Activated CD4-positive, alpha-beta T cell treated with anti-CD3 and anti-CD28 coated beads, Interleukin-2, Interleukin-6, amounts not matched to agents 100 ng/mL and 50 ng/mL, durations not matched to agents 16 hours and 8 hours (primary cell): ENCODE measurements around the gene ATP8B4.
"Not testable (repeated sequence)": the region's sequence is repeated elsewhere in the genome, so short reads cannot be mapped to it uniquely, and the experiment has no call there.

Source experiments
- DNase-seq: peaks from one replicate; pipeline ENCODE4 v3.0.0-alpha.2; 2020

Gene ATP8B4, protein sequence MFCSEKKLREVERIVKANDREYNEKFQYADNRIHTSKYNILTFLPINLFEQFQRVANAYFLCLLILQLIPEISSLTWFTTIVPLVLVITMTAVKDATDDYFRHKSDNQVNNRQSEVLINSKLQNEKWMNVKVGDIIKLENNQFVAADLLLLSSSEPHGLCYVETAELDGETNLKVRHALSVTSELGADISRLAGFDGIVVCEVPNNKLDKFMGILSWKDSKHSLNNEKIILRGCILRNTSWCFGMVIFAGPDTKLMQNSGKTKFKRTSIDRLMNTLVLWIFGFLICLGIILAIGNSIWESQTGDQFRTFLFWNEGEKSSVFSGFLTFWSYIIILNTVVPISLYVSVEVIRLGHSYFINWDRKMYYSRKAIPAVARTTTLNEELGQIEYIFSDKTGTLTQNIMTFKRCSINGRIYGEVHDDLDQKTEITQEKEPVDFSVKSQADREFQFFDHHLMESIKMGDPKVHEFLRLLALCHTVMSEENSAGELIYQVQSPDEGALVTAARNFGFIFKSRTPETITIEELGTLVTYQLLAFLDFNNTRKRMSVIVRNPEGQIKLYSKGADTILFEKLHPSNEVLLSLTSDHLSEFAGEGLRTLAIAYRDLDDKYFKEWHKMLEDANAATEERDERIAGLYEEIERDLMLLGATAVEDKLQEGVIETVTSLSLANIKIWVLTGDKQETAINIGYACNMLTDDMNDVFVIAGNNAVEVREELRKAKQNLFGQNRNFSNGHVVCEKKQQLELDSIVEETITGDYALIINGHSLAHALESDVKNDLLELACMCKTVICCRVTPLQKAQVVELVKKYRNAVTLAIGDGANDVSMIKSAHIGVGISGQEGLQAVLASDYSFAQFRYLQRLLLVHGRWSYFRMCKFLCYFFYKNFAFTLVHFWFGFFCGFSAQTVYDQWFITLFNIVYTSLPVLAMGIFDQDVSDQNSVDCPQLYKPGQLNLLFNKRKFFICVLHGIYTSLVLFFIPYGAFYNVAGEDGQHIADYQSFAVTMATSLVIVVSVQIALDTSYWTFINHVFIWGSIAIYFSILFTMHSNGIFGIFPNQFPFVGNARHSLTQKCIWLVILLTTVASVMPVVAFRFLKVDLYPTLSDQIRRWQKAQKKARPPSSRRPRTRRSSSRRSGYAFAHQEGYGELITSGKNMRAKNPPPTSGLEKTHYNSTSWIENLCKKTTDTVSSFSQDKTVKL

DNA sequence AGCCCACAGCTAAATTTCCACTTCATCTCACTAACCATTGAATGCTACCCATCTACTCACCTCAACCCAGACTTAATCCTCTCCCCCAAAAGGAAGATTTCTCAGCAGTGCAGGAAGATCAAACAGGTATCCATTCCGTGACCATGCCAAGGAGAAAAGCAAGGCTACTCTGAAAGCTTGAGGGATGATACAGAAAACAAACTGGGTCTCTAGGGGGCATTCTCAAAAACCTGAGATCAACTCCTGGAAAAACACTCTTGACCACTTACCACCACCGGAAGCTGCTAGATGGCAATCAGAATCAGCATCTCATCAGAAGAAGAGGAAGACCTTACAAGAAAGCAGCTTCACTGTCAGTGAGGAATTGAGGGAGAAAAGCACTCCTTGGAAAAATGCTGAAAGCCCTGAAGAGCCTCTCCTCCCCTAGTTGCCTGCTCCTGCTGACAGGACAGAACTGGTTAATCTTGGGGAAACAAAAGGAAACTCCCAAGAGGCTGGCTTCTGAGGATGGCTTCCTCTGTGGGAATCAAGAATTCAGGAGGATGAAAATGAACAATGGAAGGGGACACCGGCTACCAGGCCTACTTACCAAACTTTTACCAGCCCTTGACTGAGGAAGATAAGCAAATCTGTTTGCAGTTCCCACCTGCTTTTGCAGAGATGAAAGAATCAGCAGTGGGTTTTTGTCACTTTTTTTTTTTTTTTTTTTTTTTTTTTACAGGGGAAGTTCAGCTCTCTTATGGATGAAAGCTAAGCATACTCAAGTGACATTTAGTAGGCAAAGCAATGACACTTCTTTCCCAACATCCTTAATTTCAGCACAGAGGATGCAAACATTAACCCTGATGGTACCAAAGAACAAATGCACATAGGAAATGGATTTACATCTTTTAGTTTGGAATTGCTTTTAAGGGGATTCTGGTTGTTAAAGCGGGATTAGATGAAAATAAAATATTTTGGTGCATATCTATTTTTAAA is at the start of gene ATP8B4:
TSS of gene ATP8B4 (minus strand) at position 171 of the 978 bp plus-strand sequence. CDS start 12,267 bp downstream, outside the sequence.
- DNase-seq: peak; percentile 64

DNA sequence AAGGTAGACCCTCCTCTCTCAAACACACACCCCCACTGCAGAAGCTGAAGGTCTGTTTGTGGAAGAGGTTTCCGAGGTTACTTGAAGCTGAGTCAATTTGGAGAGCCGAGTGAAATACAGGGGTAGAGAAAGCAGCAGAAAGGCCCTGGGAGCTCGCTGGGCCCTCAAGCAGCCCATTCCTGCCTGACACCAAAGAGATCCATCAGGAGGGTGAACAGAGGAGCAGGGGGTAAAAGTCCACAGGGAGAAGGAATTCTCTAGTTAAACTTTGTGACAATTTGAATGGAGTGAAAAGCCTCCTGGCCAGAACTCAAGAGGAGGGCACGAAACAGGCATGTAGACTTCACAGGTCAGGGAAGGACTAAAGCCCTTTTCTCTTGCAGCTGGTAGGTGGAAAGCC is 49.3 kb upstream of the ATP8B4 start:
- DNase-seq: no peak

DNA sequence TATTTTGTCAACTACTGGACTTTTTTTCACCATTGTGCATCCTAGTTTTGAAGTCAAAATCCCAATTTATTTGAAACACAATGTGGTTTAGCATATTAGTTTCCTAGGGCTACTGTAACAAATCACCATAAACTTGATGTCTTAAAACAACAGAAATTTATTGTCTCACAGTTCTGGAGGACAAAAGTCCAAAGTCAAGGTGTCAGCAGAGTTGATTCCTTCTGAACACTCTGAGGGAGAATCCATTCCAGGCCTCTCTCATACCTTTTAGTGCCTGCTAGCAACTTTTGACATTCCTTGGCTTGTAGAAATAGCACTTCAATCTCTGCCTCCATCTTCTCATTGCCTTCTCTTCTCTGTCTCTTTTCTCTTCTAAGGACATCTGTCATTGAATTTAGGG is 48.1 kb upstream of the ATP8B4 start:
- no peak for DNase-seq

DNA sequence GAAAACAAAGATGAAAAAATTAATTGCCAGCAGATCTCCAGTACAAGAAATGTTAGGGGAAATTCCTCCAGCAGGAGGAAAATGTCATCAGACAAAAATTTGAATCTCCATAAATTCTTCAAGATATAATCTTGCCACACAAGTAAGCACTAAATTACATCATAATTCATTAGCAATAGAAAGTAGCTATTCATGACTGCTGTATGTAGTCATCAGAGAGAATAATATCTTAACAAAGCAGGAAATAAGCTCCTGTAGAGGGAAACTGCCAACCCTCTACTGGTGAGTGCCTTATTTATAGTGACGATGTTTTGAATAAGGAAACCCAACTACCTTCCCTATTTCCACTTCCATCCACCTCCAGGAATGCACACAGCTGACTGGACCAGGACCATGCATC is 47.2 kb upstream of the ATP8B4 start:
- DNase-seq: no peak

DNA sequence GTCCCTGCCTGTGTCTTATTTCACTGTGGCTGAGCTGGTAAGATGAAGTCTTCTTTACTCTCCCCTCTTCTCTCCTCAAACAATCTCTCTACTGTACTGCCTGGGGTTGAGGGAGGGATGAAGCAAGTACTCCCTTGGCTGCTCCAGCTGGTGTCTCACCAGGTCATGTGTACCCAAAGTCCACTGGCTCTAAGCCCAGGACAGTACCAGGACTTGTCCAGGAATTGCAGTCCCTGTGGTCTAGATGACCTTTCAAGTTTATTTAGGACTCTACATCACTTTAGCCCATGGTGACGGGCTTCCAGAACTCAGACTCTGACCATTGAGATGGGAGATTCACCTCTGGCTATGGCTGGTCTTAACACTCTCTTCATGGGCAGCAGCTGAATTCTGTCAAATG is 45.4 kb upstream of the ATP8B4 start:
- DNase-seq: no peak

DNA sequence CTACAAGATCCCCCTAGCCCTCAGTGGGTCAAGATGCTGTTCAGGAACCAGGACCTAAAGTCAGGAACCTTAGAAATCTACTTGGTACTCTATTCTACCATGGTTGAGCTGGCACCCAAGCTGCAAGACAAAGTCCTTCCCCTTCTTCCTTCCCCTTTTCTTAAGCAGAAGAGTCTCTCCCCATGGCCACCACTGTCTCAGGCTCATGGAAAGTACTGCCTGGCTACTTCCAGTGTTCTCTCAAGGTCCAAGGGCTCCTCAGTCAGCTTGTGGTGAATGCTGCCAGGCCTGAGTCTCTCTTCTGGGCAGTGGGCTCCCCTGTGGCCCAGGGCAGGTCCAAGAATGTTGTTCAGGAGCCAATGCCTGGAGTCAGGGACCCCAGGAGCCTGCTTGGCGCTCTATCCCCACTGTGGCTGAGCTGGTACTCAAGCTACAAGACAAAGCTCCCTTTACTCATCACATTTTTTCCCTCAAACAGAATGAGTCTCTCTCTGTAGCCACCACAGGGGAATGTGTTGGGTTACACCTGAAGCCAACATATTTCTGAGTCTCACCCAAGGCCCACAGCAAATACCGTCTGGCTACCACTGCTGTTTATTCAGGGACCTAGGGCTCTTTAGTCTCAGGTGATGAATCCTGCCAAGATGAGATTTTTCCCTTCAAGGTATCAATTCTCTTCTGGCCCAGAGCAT is 44.8 kb upstream of the ATP8B4 start:
- DNase-seq: no peak

DNA sequence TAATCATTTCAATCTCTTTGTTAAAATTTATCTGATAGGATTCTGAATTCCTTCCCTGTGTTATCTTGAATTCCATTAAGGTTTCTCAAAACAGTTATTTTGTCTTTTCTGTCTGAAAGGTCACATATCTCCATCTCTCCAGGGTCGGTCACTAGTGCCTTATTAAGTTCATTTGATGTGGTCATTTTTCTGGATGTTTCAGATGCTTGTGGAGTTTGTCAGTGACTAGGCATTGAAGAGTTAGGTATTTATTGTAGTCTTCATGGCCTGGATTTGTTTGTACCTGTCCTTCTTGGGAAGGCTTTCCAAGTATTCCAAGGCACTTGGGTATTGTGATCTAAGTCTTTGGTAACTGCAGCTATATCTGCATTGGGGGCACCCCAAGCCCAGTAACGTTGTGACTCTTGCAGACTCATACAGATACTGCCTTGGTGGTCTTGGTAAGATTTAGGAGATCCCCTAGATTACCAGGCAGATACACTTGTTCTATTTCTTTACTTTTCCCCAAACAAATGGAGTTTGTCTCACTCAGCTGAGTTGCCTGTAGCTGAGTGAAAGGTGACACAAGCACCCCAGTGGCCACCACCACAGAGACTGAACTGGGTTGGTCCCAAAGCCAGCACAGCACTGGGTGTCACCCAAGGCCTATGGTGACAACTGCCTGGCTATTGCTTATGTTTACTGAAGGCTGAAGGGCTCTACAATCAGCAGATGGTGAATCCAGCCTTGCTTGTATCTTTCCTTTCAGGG is 44.1 kb upstream of the ATP8B4 start:
- no peak for DNase-seq

DNA sequence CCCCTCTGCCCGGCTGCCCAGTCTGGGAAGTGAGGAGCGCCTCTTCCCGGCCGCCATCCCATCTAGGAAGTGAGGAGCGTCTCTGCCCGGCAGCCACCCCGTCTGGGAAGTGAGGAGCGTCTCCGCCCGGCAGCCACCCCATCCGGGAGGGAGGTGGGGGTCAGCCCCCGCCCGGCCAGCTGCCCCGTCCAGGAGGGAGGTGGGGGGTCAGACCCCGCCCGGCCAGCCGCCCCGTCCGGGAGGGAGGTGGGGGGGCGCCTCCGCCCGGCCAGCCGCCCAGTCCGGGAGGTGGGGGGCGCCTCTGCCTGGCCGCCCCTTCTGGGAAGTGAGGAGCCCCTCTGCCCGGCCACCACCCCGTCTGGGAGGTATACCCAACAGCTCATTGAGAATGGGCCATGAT is 39.2 kb upstream of the ATP8B4 start:
- DNase-seq: not testable (repeated sequence)

DNA sequence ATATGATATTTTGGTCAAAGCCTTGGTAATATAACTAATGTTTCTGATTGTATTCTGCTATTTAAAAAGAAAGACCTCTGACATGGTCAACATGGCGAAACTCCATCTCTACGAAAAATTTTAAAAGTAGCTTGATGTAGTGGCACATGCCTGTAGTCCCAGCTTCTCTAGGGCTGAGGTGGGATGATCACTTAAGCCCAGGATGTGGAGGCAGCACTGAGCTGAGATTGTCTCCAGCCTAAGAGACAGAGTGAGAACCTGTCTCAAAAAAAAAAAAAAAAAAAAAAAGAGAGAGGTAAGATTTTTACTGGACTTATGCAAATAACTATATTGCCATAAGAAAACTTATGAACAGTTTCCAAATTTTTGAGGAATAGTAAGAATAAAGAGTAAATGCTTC is 32.4 kb upstream of the ATP8B4 start:
- no peak for DNase-seq

DNA sequence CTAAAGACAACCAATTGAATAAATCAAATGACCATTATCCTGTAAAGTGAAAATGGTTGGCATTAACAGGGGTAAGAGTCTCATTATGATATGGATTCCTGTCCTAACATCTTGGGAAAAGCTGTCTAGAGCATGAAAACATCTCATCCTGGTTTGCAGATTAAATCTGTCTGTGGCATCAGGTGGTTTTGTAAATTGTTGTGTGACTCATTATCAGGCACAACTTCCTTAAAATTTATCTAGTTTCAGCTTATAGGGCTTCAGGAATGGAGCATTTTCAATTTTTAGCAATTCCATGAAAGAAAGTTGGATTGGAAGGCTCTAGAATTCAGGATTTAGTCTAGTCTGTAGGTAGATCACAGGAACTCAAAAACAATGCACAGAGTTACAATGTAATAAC is 31.8 kb upstream of the ATP8B4 start:
- no peak for DNase-seq

DNA sequence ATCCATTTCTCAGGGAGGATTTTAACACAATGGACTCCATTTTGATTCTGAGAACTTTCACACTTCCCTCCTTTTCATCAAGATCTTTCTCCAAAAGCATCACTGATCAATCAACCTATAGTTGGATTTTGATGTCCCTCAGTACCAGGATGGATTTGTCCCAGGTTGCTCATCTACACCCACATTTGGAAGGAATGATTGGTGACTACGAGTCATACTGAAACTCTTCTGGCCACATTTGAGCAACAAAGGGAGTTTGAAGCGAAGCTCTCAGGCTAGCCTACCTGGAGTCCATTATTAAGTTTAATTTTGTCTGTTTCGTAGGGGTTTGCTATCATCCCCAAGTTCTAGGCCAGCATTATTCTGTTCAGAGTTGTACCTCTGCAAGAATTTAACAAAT is 31.3 kb upstream of the ATP8B4 start:
- peak; percentile 57 for DNase-seq

DNA sequence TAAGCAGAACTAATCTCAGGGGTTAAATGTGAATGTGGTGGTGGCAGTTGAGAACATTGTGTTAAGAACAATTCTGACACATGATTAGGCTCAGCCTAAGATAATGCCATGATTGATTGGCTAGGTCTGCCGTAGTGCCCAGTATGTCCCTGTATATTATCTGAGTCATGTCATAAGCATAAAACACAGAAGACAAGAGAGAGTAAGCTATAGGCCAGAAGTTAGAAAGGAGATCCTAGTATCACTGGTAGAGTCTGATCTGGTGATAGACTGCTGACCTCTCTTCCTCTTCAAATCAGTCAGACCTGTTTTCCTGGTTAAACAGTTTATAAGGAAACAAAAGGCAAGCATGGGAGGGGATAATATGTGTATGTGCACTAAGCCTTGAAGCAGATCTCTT is 30.1 kb upstream of the ATP8B4 start:
- no peak for DNase-seq

DNA sequence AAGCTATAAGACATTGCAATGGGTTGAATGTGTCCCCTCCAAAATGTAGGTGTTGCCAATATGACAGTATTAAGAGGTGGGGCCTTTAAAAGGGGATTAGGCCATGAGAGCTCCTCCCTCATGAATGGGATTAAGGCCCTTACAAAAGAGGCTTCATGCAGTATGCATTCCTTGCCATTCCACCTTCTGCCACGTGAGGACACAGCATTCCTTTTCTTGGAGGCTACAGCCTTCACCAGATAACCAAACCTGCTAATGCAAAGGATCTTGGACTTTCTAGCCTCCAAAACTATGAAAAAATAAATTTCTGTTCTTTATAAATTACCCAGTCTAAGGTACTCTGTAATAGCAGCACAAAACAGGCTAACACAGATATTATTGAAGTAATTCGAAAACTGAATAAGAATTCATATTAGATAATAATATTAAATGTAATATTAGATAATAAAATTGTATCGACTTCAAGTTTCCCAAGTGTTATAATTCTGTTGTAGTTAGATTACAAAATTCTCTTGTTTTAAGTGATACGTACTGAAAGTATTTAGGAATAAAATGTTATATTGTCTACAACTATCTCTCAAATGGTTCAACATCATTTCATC is 29.4 kb upstream of the ATP8B4 start:
- DNase-seq: no peak

DNA sequence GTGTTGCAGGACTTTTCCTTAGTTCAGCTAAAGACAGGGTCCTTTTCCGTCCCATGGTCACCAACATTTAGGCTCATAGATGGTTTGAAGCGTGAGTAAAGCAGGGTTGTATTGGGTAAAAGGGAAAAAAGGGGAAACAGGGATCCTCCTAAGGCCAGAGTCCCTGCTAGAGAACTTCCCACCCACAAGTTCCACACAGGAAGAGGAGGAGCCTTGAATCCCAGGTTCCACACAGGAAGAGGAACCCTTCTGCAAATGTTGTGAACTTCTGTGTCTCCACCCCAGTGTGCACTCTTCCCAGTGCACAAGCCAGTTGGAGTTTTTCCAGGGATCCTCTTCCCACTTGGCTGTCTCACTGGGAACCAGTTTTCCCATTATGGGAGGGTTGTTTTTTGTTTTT is 27.6 kb upstream of the ATP8B4 start:
- no peak for DNase-seq

DNA sequence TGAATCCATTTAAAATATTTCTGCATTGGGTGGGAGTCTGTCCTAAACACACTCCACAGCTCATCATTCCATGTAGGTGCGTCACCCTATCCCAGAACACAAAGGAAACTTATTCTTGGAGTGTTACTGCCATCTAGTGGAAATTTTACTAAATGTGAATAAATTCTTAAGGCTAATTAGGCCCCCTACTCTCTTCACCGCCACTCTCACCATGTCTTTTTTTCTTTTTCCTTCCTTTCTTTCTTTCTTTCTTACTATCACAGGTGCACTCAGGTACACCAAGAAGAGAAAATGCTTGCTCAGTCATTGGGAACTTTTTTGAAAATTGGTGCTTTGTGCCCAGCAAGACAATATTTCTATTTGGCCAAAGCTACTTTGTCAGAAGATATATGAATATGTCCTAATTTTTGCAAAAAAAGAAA is 26.4 kb upstream of the ATP8B4 start:
- DNase-seq: peak; percentile 67

DNA sequence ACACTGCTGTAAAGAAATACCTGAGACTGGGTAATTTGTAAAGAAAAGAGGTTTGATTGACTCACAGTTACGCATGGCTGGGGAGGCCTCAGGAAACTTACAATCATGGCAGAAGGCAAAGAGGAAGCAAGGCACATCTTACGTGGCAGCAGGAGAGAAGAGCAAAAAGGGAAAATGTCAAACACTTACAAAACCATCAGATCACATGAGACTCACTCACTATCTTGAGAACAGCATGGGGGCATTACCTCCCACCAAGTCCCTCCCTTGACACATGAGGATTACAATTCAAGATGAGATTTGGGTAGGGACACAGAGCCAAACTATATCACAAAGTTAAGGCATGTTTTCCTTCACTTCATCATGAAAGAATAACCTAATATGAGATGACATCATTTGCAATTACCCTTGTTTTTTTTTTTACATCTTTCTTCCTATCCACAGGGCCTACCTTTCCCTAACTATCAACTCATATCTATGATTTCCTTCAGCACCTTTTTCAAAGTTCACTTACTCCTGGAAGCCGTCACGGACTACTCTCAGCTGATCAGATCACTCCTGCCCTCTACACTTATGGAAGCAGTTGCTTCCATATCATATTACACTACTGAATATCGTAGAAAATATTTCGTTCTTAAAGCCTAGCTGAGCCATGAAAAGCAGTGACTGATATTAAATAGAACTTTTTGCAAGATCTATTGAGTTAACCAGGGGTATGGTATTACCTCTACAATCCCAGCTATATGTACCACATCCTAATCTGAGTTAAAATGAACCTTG is 25.5 kb upstream of the ATP8B4 start:
- DNase-seq: no peak

DNA sequence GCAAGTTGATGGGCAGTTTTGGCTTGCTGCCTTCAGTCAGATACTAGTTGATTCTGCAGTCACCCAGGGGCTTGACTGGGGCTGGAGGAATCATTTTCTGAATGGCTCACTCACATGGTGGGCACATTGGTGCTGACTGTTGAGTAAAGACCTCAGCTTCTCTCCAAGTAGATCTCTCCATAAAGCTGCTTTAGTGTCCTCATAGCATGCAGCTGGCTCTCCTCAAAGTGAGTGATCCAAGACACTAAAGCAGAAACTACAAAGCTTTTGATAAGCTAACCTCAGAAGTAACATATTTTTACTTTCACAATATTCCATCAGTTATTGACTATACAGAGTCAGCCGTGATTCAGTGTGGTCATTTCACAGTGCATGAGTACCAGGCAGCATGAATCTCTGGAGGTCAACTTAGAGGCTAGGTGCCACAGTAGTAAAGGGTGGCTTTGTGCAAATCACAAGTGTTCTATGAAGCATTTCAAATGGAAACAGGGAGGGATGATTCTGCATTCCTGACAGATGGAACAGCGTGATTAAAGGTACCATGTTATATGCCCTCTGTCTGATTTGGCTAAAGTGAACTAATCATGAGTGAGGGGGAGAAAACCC is 24.3 kb upstream of the ATP8B4 start:
- DNase-seq: no peak

DNA sequence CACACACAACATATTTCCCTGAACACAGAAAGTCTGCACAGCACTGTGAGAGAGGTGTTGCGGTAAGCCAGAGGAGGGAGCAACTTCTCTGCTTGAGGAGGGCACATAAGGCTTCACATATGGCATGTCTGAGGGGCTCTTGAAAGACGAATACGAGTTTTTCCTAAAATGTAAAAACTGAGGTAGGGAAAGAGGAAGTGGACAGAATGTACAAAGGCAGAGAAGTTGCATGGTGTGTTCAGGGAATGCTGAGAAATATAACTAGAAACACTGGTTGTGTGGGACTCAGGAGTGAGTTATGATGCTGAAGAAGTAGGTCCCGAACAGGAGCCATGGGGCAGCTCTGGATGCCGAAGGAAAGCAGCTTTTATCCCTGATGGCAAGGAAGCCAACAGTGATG is 22.8 kb upstream of the ATP8B4 start:
- no peak for DNase-seq

DNA sequence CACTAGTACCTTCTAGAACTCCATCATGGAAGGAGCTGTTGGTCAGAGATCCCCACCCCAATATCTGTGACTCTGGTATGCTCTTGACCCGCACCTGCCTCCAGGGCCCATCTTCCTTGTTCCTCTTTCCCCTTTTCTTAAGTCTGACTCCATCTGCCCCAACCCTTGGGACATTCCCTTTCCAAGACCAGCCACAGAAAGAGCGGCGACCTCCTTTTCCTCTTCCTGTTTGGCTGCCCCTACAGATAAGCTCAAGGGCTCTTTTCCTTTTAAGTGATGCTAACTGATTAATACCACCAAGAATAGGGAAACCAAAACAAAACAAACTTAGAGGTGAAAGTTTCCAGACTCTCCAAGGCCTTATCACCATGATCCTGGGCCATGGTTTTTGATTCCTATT is 21.9 kb upstream of the ATP8B4 start:
- DNase-seq: no peak
